Measurements from ENCODE around the gene COL16A1. TPM values are rescaled to one million over a fixed set of nuclear protein-coding genes. Genes with fewer than 3 reads are reported as not detected.

COL16A1 gene
- total and polyA plus RNA-seq, 2 of the 13 experiments (the other 11 are each of a cell fraction or from before 2014, with no cell fraction given) = 4.3 to 12.2 TPM

- TF ChIP-seq ZNF782 (CRISPR knock-in tag; IDR thresholded peaks at IDR 0.05; ENCODE audit: borderline replicate concordance) (no peak), EZH2 (conservative IDR thresholded peaks at IDR 0.05; ENCODE audit: low read depth, low read length) (no peak), PHF21A (CRISPR knock-in tag; IDR thresholded peaks at IDR 0.05) (peak; percentile 76; the same call in 1 of the 2 replicates), SP4 (CRISPR knock-in tag; IDR thresholded peaks at IDR 0.05) (peak; percentile 97), HNRNPLL (IDR thresholded peaks at IDR 0.05; ENCODE audit: low read depth, low read length, poor library complexity, severe bottlenecking) (peak; percentile 39), ZNF674 (CRISPR knock-in tag; IDR thresholded peaks at IDR 0.05; ENCODE audit: low read depth) (no peak), STAT6 (CRISPR knock-in tag; IDR thresholded peaks at IDR 0.05; ENCODE audit: borderline replicate concordance) (no peak), ZNF253 (CRISPR knock-in tag; IDR thresholded peaks at IDR 0.05; ENCODE audit: borderline replicate concordance) (no peak), ZNF777 (CRISPR knock-in tag; IDR thresholded peaks at IDR 0.05) (no peak), MLLT10 (CRISPR knock-in tag; IDR thresholded peaks at IDR 0.05) (no peak), PHF5A (CRISPR knock-in tag; IDR thresholded peaks at IDR 0.05; ENCODE audit: low read depth, unreplicated experiment) (no peak), ZNF879 (CRISPR knock-in tag; IDR thresholded peaks at IDR 0.05) (no peak), ZNF512B (CRISPR knock-in tag; IDR thresholded peaks at IDR 0.05; ENCODE audit: borderline replicate concordance) (no peak), GLI4 (CRISPR knock-in tag; IDR thresholded peaks at IDR 0.05; ENCODE audit: borderline replicate concordance) (peak; percentile 69; the same call in 1 of the 2 replicates), ATF3 (CRISPR knock-in tag; IDR thresholded peaks at IDR 0.05) (peak; percentile 42; the same call in 1 of the 2 replicates), ZNF280D (CRISPR knock-in tag; IDR thresholded peaks at IDR 0.05) (no peak), ATF1 (CRISPR knock-in tag; IDR thresholded peaks at IDR 0.05) (peak; percentile 98), ELF3 (CRISPR knock-in tag; IDR thresholded peaks at IDR 0.05) (no peak; the same call in 1 of the 2 replicates), ZNF75D (CRISPR knock-in tag; IDR thresholded peaks at IDR 0.05; ENCODE audit: borderline replicate concordance) (no peak), NFE2L2 (IDR thresholded peaks at IDR 0.05; ENCODE audit: low read length) (no peak)
These were observed 59.1 kb downstream of the COL16A1 start, which contains the start of gene PEF1 (continued) for GRCh38 chr1:31644560-31645273.
